A549 (cell line): Measurements from ENCODE around the gene USH1C. TPM values are rescaled to one million over a fixed set of nuclear protein-coding genes. Genes with fewer than 3 reads are reported as not detected.

ENCODE experiments used
- ATAC-seq, 2 experiments: fragments of 200-7000 bp in 1 of 2; fragments of >200 bp in 1 of 2; cut with Nextera tagmentation in 1 of 2; cut with Tn5 transposase in 1 of 2; 3 replicates each; pipeline versions ENCODE4 v1.8.0 to v1.9.1; 2018 to 2020; ENCODE audit warnings: mild to moderate bottlenecking in 1 of 2, moderate library complexity in 1 of 2
- CTCF ChIA-PET: fragments of 300-600 bp; sonication (Branson Sonifier 250); formaldehyde crosslinking; extraction: SDS; loops from one replicate; lab custom pipeline; 2021; ENCODE audit warnings: antibody characterized with exemption, inconsistent platforms; lab: Yijun Ruan, JAX
- POLR2A ChIA-PET: fragments of 350-600 bp; formaldehyde crosslinking; extraction: SDS; loops from one replicate; lab custom pipeline; 2021; ENCODE audit warnings: antibody characterized with exemption, inconsistent platforms; lab: Yijun Ruan, JAX
- DNase-seq, 2 experiments: peaks; one replicate each; pipeline versions ENCODE4 v3.0.0 to v3.0.0-alpha.2; 2011 to 2016; ENCODE audit warnings: low read depth in 1 of 2, low spot score in 1 of 2
- FAIRE-seq: peaks from 2 replicates; lab custom pipeline; 2011; peaks lifted over from hg19 to GRCh38; lab: Jason Lieb, UNC
- H3K27ac ChIP-seq, 2 experiments: fragments of >200 bp; sonication (Bioruptor Twin); formaldehyde crosslinking; 3 replicates each; pipeline ENCODE4 v1.5.1; 2016 to 2017
- H3K4me1 ChIP-seq: fragments of >200 bp; sonication (Bioruptor Twin); formaldehyde crosslinking; 3 replicates; pipeline ENCODE4 v1.6.1; 2016
- H3K4me2 ChIP-seq: fragments of >200 bp; sonication (Bioruptor Twin); formaldehyde crosslinking; 3 replicates; pipeline ENCODE4 v1.6.1; 2016
- H3K4me3 ChIP-seq: fragments of >200 bp; sonication (Bioruptor Twin); formaldehyde crosslinking; 3 replicates; pipeline ENCODE4 v1.5.1; 2016
- H3K9me3 ChIP-seq: fragments of >200 bp; sonication (Bioruptor Twin); formaldehyde crosslinking; 3 replicates; pipeline ENCODE4 v1.6.1; 2016
- BCL3 ChIP-seq: fragments of >200 bp; sonication (Bioruptor Twin); formaldehyde crosslinking; IDR thresholded peaks from 3 replicates; pipeline ENCODE4 v1.6.1; 2016
- CBX2 ChIP-seq: fragments of 200-600 bp; sonication (generic); IDR thresholded peaks from 2 replicates; pipeline ENCODE4 v1.6.1; 2016; ENCODE audit warnings: low read depth, mild to moderate bottlenecking, borderline replicate concordance
- CEBPB ChIP-seq, 2 experiments: fragments of >200 bp in 1 of 2; sonication (Bioruptor Twin) in 1 of 2; formaldehyde crosslinking in 1 of 2; IDR thresholded peaks; 2 replicates each; pipeline ENCODE4 v1.6.1; 2012 to 2016
- CHD2 ChIP-seq: fragments of 150-350 bp; IDR thresholded peaks from 2 replicates; pipeline ENCODE4 v1.6.1; 2014; ENCODE audit warnings: low read length; ENCODE audit not compliant: partially characterized antibody
- EP300 ChIP-seq, 2 experiments: fragments of >200 bp; sonication (Bioruptor Twin); formaldehyde crosslinking; IDR thresholded peaks; 2 replicates in 1 of 2; 3 replicates in 1 of 2; pipeline ENCODE4 v1.6.1; 2016 to 2017
- FOSL2 ChIP-seq, 2 experiments: fragments of 450-650 bp in 1 of 2; fragments of >200 bp in 1 of 2; sonication (Bioruptor Twin) in 1 of 2; formaldehyde crosslinking; IDR thresholded peaks; 2 replicates each; pipeline versions ENCODE4 v1.5.0 to v1.6.1; 2016 to 2020; ENCODE audit warnings: mild to moderate bottlenecking in 1 of 2, moderate library complexity in 1 of 2
- HDAC2 ChIP-seq: fragments of 200-600 bp; sonication (generic); IDR thresholded peaks from 2 replicates; pipeline ENCODE4 v1.6.1; 2016
- HEYL ChIP-seq: fragments of 250-450 bp; sonication (Bioruptor Pico); IDR thresholded peaks from 2 replicates; pipeline ENCODE4 v1.8.0; 2021; ENCODE audit warnings: mild to moderate bottlenecking, moderate library complexity
- JUNB ChIP-seq: fragments of >200 bp; sonication (Bioruptor Twin); formaldehyde crosslinking; IDR thresholded peaks from 2 replicates; pipeline ENCODE4 v1.6.1; 2016
- KDM1A ChIP-seq: fragments of 200-600 bp; sonication (generic); IDR thresholded peaks from 2 replicates; pipeline ENCODE4 v1.6.1; 2016; ENCODE audit warnings: low read depth, mild to moderate bottlenecking
- MAZ ChIP-seq: fragments of 150-350 bp; IDR thresholded peaks from 2 replicates; pipeline ENCODE4 v1.6.1; 2014; ENCODE audit warnings: antibody characterized with exemption, low read depth, low read length, borderline replicate concordance
- NPAS2 ChIP-seq: fragments of 250-450 bp; sonication (Bioruptor Pico); IDR thresholded peaks from 2 replicates; pipeline ENCODE4 v1.8.0; 2022; ENCODE audit warnings: mild to moderate bottlenecking, moderate library complexity, borderline replicate concordance
- NR3C1 ChIP-seq: fragments of >200 bp; sonication (Bioruptor Twin); formaldehyde crosslinking; IDR thresholded peaks from 3 replicates; pipeline ENCODE4 v1.6.1; 2017
- PBX3 ChIP-seq: IDR thresholded peaks from 2 replicates; pipeline ENCODE4 v1.6.1; 2012
- POLR2A ChIP-seq: IDR thresholded peaks from 2 replicates; pipeline ENCODE4 v1.6.1; 2012; ENCODE audit warnings: mild to moderate bottlenecking, low read length
- REST ChIP-seq: fragments of 200-600 bp; sonication (generic); IDR thresholded peaks from 2 replicates; pipeline ENCODE4 v1.6.1; 2016; ENCODE audit warnings: antibody characterized with exemption, mild to moderate bottlenecking, moderate library complexity
- RFX5 ChIP-seq: fragments of 450-650 bp; IDR thresholded peaks from 2 replicates; pipeline ENCODE4 v1.7.1; 2014; ENCODE audit warnings: antibody characterized with exemption, mild to moderate bottlenecking, moderate library complexity
- SMC3 ChIP-seq: fragments of >200 bp; sonication (Bioruptor Twin); formaldehyde crosslinking; IDR thresholded peaks from 3 replicates; pipeline ENCODE4 v1.6.1; 2018; ENCODE audit warnings: inconsistent platforms
- TFCP2L1 ChIP-seq: fragments of 250-450 bp; sonication (Bioruptor Pico); IDR thresholded peaks from 2 replicates; pipeline ENCODE4 v1.5.0; 2021; ENCODE audit warnings: mild to moderate bottlenecking
- TP53 ChIP-seq: fragments of 250-450 bp; sonication (Bioruptor Pico); IDR thresholded peaks from 2 replicates; pipeline ENCODE4 v1.5.0; 2021; ENCODE audit warnings: mild to moderate bottlenecking, moderate library complexity
- USF2 ChIP-seq: fragments of 450-650 bp; IDR thresholded peaks from 2 replicates; pipeline ENCODE4 v1.6.1; 2014; ENCODE audit warnings: antibody characterized with exemption
- ZC3H11A ChIP-seq: fragments of 450-650 bp; IDR thresholded peaks from 2 replicates; pipeline ENCODE4 v1.6.1; 2014; ENCODE audit warnings: antibody characterized with exemption, mild to moderate bottlenecking
- ZFP36 ChIP-seq: fragments of 450-650 bp; IDR thresholded peaks from 2 replicates; pipeline ENCODE4 v1.6.1; 2014; ENCODE audit warnings: borderline replicate concordance; ENCODE audit not compliant: partially characterized antibody
- WGBS: methylation state at CpG from one replicate; pipeline ENCODE4 v1.1.6; 2017; ENCODE audit errors: missing lambda C conversion rate; 5-methylcytosine and 5-hydroxymethylcytosine counted together
- polyA plus RNA-seq, 4 experiments: library from polyadenylated mRNA; depleted of rRNA in 3 of 4; stranded (reverse); fragments of >200 nt; fragmentation: RNase III in 1 of 4; extraction: RNeasy Plus Mini Kit Qiagen cat#74134 plus additional on column Dnase treatment in 1 of 4; gene quantifications; 2 replicates in 3 of 4; 3 replicates in 1 of 4; pipeline ENCODE4 v1.2.3, GENCODE V29; 2011 to 2017

USH1C gene
- polyA plus RNA-seq, 2 of the 4 experiments (the other 2 are of a cell fraction): 3.2 to 8.6 TPM

- TF ChIP-seq REST: no peak
- TF ChIP-seq EP300 (IDR thresholded peaks at IDR 0.05): no peak
- no peak for TF ChIP-seq CEBPB (IDR thresholded peaks at IDR 0.05)
- no peak for TF ChIP-seq ZC3H11A
- no peak for TF ChIP-seq CHD2
- TF ChIP-seq POLR2A: no peak
- no peak for TF ChIP-seq PBX3
Measured at GRCh38 chr11:17547932-17548331, 3.7 kb upstream of the USH1C start (continued).

GRCh38 chr11:17547051-17547577, 2.9 kb upstream of the USH1C start, which contains the start of gene OTOG:
Gene OTOG, plus strand, starts transcription at chr11:17547259. Its CDS starts 114 bp downstream, at chr11:17547373.
- FAIRE-seq (no peak), DNase-seq (no peak), ATAC-seq (no peak)
- Histone ChIP-seq H3K27ac (no peak within 1 kb of the TSS), H3K9me3 (no peaks in the 10 kb centered on the region), H3K4me2 (no peak within 1 kb of the TSS), H3K4me3 (no peak within 1 kb of the TSS), H3K4me1 (peaks cover 15% of the 10 kb centered on the region)
- ChIA-PET CTCF (interaction anchor here (1.1 to 2.0 kb wide), 4 partner anchors 19 to 184 kb away, joined by 3 to 7 read pairs (median 3); no protein-coding TSS in a partner anchor), POLR2A (no interaction called here)
- WGBS: 45% methylated on average over 17 of the region's 20 CpGs
- TF ChIP-seq USF2 (no peak), TP53 (no peak), RFX5 (no peak), NR3C1 (no peak), TFCP2L1 (CRISPR knock-in tag) (no peak), NPAS2 (CRISPR knock-in tag) (no peak), HEYL (CRISPR knock-in tag) (no peak)

- DNase-seq: no peak
- Histone ChIP-seq H3K4me2 (no peak overlapping the region), H3K27ac (no peak overlapping the region), H3K9me3 (no peaks in the 10 kb centered on the region), H3K4me3 (no peak overlapping the region), H3K4me1 (peaks cover 24% of the 10 kb centered on the region)
- ChIA-PET CTCF (interaction anchor here (1.1 to 2.0 kb wide), 4 partner anchors 18 to 185 kb away, joined by 3 to 7 read pairs (median 4); no protein-coding TSS in a partner anchor), POLR2A (no interaction called here)
- TF ChIP-seq PBX3 (no peak), ZC3H11A (no peak), MAZ (no peak), CHD2 (no peak), KDM1A (no peak), ZFP36 (no peak), JUNB (no peak), SMC3 (no peak), EP300 (IDR thresholded peaks at IDR 0.05) (no peak), CBX2 (no peak), BCL3 (no peak), HDAC2 (no peak), FOSL2 (IDR thresholded peaks at IDR 0.05) (no peak), FOSL2 (CRISPR knock-in tag; IDR thresholded peaks at IDR 0.05) (no peak)
- WGBS: 49% methylated on average over 2 of the region's 2 CpGs
- ATAC-seq: no peak
- no peak for FAIRE-seq
Measured at GRCh38 chr11:17546240-17546639, 2.0 kb upstream of the USH1C start.
